Body of pancreas (tissue), 4 donors: Measurements from ENCODE around the gene RABEP2. TPM values are rescaled to one million over a fixed set of nuclear protein-coding genes. Genes with fewer than 3 reads are reported as not detected.
A peak's percentile ranks its signal among the peaks of the same experiment; 100 is the strongest.

ENCODE experiments used
- ATAC-seq: fragments of 150-250 bp; one replicate; pipeline ENCODE4 v1.9.1; 2016
- DNase-seq, 4 donors: peaks; one replicate each; pipeline ENCODE4 v3.0.0-alpha.2; 2019
- H3K27ac ChIP-seq, 4 donors: fragments of 200-600 bp; sonication (generic); 1 replicate in 3 of 4; 2 replicates in 1 of 4; pipeline versions ENCODE4 v1.5.1 to v1.6.1; 2016 to 2019; ENCODE audit warnings: mild to moderate bottlenecking in 1 of 4, mixed read lengths in 1 of 4, moderate library complexity in 1 of 4
- H3K27me3 ChIP-seq, 2 donors: fragments of 200-600 bp; sonication (generic); one replicate each; pipeline ENCODE4 v1.6.0; 2016; ENCODE audit warnings: mild to moderate bottlenecking in 1 of 2
- H3K36me3 ChIP-seq, 2 donors: fragments of 200-600 bp; sonication (generic); replicated peaks in 1 of 2; 2 replicates each; pipeline ENCODE4 v1.5.1; 2016; ENCODE audit warnings: low read depth in 2 of 2; ENCODE audit not compliant: insufficient read depth in 1 of 2
- H3K4me1 ChIP-seq: fragments of 200-600 bp; sonication (generic); one replicate; pipeline ENCODE4 v1.6.0; 2016
- H3K4me3 ChIP-seq, 2 donors: fragments of 200-600 bp; sonication (generic); 1 replicate in 1 of 2; 2 replicates in 1 of 2; pipeline ENCODE4 v1.5.1; 2016 to 2019
- H3K9me3 ChIP-seq, 3 donors: fragments of 200-600 bp; sonication (generic); 1 replicate in 2 of 3; 2 replicates in 1 of 3; pipeline ENCODE4 v1.5.1; 2016
- CTCF ChIP-seq, 7 experiments: fragments of 450-650 bp in 4 of 7; fragments of 200-600 bp in 3 of 7; sonication (generic) in 3 of 7; IDR thresholded peaks; one replicate each; pipeline ENCODE4 v1.5.1; 2016 to 2019; ENCODE audit warnings: antibody characterized with exemption in 7 of 7
- POLR2A ChIP-seq, 3 donors: fragments of 450-650 bp; IDR thresholded peaks; one replicate each; pipeline ENCODE4 v1.6.1; 2016; ENCODE audit warnings: antibody characterized with exemption in 3 of 3, mild to moderate bottlenecking in 2 of 3
- WGBS, 2 donors: methylation state at CpG; one replicate each; pipeline ENCODE4 v1.1.5; 2017; 5-methylcytosine and 5-hydroxymethylcytosine counted together
- intact Hi-C: fragments of 100-400 bp; cut with DNase I; formaldehyde crosslinking; loops from one replicate; pipeline ENCODE4 v1.15.1; 2023
- total RNA-seq, 2 donors: library from RNA; depleted of rRNA; stranded (reverse); fragments of >200 nt; gene quantifications; one replicate each; pipeline ENCODE4 v1.1.0, GENCODE V29; 2016

RABEP2 gene
- total RNA-seq, 2 donors from 2014 or later = 27.2 to 118 TPM

- intact Hi-C loops = loop anchor here (10.0 kb wide), 1 partner anchor 63 kb away; the partner anchor contains the start of gene ATP2A1
- Histone ChIP-seq H3K27me3 (no peaks in the 10 kb centered on the region), H3K27ac (no peak overlapping the region), H3K4me1 (peaks cover 12% of the 10 kb centered on the region), H3K4me3 (no peak overlapping the region), H3K9me3 (no peaks in the 10 kb centered on the region), H3K36me3 (no peaks in the 10 kb centered on the region)
- 70 to 89% methylated on average over 8 to 14 of the region's 14 CpGs for WGBS, 2 donors
- ATAC-seq (no peak), DNase-seq (no peak)
- TF ChIP-seq POLR2A (IDR thresholded peaks at IDR 0.05) (no peak), CTCF (IDR thresholded peaks at IDR 0.05) (no peak)
Measured at GRCh38 chr16:28937222-28937876, 12.3 kb upstream of the RABEP2 start.

DNA sequence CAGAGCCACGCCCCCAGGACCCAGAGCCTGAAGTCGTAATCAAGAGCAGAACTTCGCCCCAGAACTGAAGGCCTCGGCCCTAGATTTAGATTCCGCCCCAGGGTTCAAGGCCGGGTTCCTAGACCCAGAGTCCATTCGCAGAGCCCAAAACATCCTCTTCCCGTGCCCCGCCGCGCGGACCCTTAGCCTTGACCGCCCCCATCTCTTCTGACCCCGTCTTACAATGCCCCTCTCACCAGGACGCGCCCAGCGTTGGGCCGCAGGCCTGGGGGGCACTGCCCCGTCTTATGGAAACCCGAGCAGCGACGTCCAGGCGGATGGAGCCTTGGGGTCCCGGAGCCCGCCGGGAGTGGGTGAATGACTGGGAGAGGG is 11.7 kb upstream of the RABEP2 start:
- no peaks in the 10 kb centered on the region for H3K36me3 ChIP-seq
- DNase-seq (no peak), ATAC-seq (no peak)
- H3K4me3 ChIP-seq = no peak overlapping the region
- no peaks in the 10 kb centered on the region for H3K9me3 ChIP-seq
- H3K4me1 ChIP-seq = peaks cover 12% of the 10 kb centered on the region
- intact Hi-C loops = loop anchor here (10.0 kb wide), 1 partner anchor 62 kb away; the partner anchor contains the start of gene ATP2A1
- WGBS, 2 donors = 61 to 67% methylated on average over 17 to 26 of the region's 26 CpGs
- H3K27me3 ChIP-seq = no peaks in the 10 kb centered on the region
- TF ChIP-seq POLR2A (IDR thresholded peaks at IDR 0.05) (no peak), CTCF (IDR thresholded peaks at IDR 0.05) (no peak)
- H3K27ac ChIP-seq = no peak overlapping the region

DNA sequence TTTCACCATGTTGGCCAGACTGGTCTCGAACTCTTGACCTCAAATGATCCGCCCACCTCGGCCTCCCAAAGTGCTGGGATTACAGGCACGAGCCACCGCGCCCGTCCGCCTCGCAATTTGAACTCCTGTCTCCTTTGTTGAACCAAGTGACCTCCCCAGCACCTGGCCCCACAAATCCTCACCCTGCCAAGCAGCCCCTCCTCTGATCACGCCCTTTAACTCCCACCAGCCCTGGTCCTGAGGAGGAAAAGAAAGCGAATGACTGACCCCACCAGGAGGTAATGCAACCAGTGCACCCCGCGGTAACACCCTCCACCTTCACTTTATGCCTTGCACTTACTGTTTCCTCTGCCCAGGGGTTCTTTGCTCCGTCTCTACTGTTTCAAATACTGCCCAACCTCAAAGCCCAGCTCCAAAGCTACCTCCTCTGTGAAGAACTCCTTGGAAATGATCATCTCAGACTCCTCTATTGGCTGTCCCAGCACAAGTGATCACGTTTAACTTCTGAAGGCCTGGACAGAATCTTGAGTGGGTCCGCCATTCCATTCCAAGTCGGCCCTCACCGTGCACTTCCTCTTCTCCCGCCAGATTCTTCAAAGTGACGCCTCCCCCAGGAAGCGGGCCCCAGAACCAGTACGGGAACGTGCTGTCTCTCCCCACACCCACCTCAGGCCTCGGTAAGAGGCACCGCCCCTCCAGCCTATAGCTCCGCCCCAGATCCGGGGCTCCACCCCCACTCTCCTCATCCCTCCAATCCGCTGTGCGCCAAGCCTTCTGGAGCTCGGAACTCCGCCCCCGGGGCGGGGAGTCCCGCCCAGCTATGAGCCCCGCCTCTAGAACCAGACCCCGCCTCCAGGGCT is 11.1 kb upstream of the RABEP2 start:
- ATAC-seq = peak; percentile 95
- DNase-seq = peak; percentile 70 to 90 (median 82)
- intact Hi-C loops = loop anchor here (10.0 kb wide), 1 partner anchor 61 kb away; the partner anchor contains the start of gene ATP2A1
- H3K27me3 ChIP-seq = no peaks in the 10 kb centered on the region
- H3K9me3 ChIP-seq = no peaks in the 10 kb centered on the region
- TF ChIP-seq POLR2A (IDR thresholded peaks at IDR 0.05) = no peak
- TF ChIP-seq CTCF (IDR thresholded peaks at IDR 0.05) = no peak
- no peak overlapping the region for H3K27ac ChIP-seq
- H3K36me3 ChIP-seq = no peaks in the 10 kb centered on the region
- H3K4me3 ChIP-seq = no peak overlapping the region
- 26 to 37% methylated on average over 31 to 36 of the region's 36 CpGs for WGBS, 2 donors
- peaks cover 12% of the 10 kb centered on the region for H3K4me1 ChIP-seq

- H3K27me3 ChIP-seq = no peaks in the 10 kb centered on the region
- peaks cover 12% of the 10 kb centered on the region for H3K4me1 ChIP-seq
- no peaks in the 10 kb centered on the region for H3K36me3 ChIP-seq
- intact Hi-C loops = loop anchor here (10.0 kb wide), 1 partner anchor 61 kb away; the partner anchor contains the start of gene ATP2A1
- no peak overlapping the region for H3K4me3 ChIP-seq
- H3K9me3 ChIP-seq = no peaks in the 10 kb centered on the region
- ATAC-seq (no peak), DNase-seq (no peak)
- H3K27ac ChIP-seq = no peak overlapping the region
- WGBS, 2 donors = 91% methylated on average over 4 of the region's 4 CpGs
- TF ChIP-seq CTCF (IDR thresholded peaks at IDR 0.05) = no peak
- TF ChIP-seq POLR2A (IDR thresholded peaks at IDR 0.05) = no peak
Measured at GRCh38 chr16:28935346-28935745, 10.3 kb upstream of the RABEP2 start.
